ENCODE results near the gene CCDC192. TPM values are rescaled to one million over a fixed set of nuclear protein-coding genes. Genes with fewer than 3 reads are reported as not detected.

The CCDC192 gene
- total RNA-seq, 4 donors from 2014 or later, result 1.0 to 2.3 (median 1.1) TPM; not detected in 1

- TF ChIP-seq CTCF (IDR thresholded peaks at IDR 0.05; ENCODE audit: low read depth), result no peak
Observed at GRCh38 chr5:127705120-127705892, 2.1 kb downstream of the CCDC192 start.

- no peak for TF ChIP-seq CTCF (IDR thresholded peaks at IDR 0.05; ENCODE audit: low read depth)
Observed at GRCh38 chr5:127706691-127707090, 3.5 kb downstream of the CCDC192 start.

- no peak for TF ChIP-seq CTCF (IDR thresholded peaks at IDR 0.05; ENCODE audit: low read depth)
Observed at GRCh38 chr5:127707209-127707608, 4.0 kb downstream of the CCDC192 start.

GRCh38 chr5:127718181-127718580 lies 15.0 kb downstream of the CCDC192 start:
- no peak for TF ChIP-seq CTCF (IDR thresholded peaks at IDR 0.05; ENCODE audit: low read depth)

GRCh38 chr5:127723571-127723970 lies 20.4 kb downstream of the CCDC192 start:
- TF ChIP-seq CTCF (IDR thresholded peaks at IDR 0.05; ENCODE audit: low read depth), result no peak

- TF ChIP-seq CTCF (IDR thresholded peaks at IDR 0.05; ENCODE audit: low read depth), result no peak
Observed at GRCh38 chr5:127725673-127726072, 22.5 kb downstream of the CCDC192 start.

- TF ChIP-seq CTCF (IDR thresholded peaks at IDR 0.05; ENCODE audit: low read depth), result no peak
Observed at GRCh38 chr5:127732963-127733362, 29.8 kb downstream of the CCDC192 start.
